Measurements from ENCODE around the gene CYP2W1. TPM values are rescaled to one million over a fixed set of nuclear protein-coding genes. Genes with fewer than 3 reads are reported as not detected.

Gene CYP2W1
- total RNA-seq, 1 donor from 2014 or later = not detected

DNA sequence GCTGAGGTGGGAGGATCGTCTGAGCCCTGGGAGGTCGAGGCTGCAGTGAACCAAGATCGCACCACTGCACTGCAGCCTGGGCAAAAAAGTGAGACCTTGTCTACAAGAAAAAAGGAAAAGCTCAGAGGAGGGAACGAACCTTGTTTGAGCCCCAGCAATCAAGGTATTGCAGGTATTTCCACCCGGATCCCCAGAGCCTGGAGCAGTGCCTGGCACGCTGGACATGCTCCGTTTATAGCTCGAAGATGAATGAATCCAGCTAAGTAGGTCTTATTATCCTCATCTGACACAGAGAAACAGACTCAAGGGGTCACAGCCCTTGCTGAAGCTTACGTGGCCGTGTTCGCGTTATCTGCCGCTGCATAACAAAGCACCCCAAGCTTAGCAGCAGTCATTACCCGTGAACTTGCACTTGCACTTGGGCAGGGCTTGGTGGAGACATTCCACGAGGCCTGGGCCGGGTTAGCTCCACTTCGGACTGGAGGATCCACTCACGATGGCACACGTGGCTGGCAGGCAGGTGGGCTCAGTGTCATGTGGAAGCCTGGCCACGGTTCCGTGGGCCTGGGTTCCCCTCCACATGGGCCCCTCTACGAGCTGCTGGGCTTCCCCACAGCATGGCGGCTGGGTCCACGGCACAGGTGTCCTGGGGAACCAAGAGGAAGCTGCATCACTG lies 4.4 kb upstream of the CYP2W1 start:
- no peak overlapping the region for H3K27ac ChIP-seq (ENCODE audit: low read depth, low read length)
- H3K4me3 Mint-ChIP-seq (ENCODE audit: unreplicated experiment) = no peak overlapping the region
- H3K27me3 ChIP-seq (ENCODE audit: insufficient read depth, low read length) = no peaks in the 10 kb centered on the region
- no peaks in the 10 kb centered on the region for H3K27me3 Mint-ChIP-seq (ENCODE audit: low read depth, unreplicated experiment)
- no peak overlapping the region for H3K9ac ChIP-seq (ENCODE audit: low read length)
- H3K4me1 ChIP-seq (ENCODE audit: insufficient read depth, low read length) = peaks cover 8% of the 10 kb centered on the region
- H3K27ac Mint-ChIP-seq (ENCODE audit: unreplicated experiment) = no peak overlapping the region
- no peak overlapping the region for H3K4me3 ChIP-seq (ENCODE audit: insufficient read depth, low read depth, low read length)
- H3K9me3 Mint-ChIP-seq (ENCODE audit: unreplicated experiment) = no peaks in the 10 kb centered on the region
- peaks cover 18% of the 10 kb centered on the region for H3K79me2 ChIP-seq (ENCODE audit: insufficient read depth, low read length)
- FAIRE-seq (no peak), DNase-seq (ENCODE audit: low read depth) (no peak)
- H3K36me3 ChIP-seq (ENCODE audit: insufficient read depth, low read length) = no peaks in the 10 kb centered on the region
- H2AFZ ChIP-seq (ENCODE audit: low read depth, low read length) = no peak overlapping the region
- H4K20me1 ChIP-seq (ENCODE audit: insufficient read depth, low read length) = peaks cover 11% of the 10 kb centered on the region
- H3K36me3 Mint-ChIP-seq (ENCODE audit: low read depth, unreplicated experiment) = no peaks in the 10 kb centered on the region
- H3K9me3 ChIP-seq (ENCODE audit: insufficient read depth, low read depth, low read length) = no peaks in the 10 kb centered on the region
- no peak for TF ChIP-seq EZH2 (IDR thresholded peaks at IDR 0.05; ENCODE audit: insufficient read depth, low read length)
- TF ChIP-seq, protein P1, sequence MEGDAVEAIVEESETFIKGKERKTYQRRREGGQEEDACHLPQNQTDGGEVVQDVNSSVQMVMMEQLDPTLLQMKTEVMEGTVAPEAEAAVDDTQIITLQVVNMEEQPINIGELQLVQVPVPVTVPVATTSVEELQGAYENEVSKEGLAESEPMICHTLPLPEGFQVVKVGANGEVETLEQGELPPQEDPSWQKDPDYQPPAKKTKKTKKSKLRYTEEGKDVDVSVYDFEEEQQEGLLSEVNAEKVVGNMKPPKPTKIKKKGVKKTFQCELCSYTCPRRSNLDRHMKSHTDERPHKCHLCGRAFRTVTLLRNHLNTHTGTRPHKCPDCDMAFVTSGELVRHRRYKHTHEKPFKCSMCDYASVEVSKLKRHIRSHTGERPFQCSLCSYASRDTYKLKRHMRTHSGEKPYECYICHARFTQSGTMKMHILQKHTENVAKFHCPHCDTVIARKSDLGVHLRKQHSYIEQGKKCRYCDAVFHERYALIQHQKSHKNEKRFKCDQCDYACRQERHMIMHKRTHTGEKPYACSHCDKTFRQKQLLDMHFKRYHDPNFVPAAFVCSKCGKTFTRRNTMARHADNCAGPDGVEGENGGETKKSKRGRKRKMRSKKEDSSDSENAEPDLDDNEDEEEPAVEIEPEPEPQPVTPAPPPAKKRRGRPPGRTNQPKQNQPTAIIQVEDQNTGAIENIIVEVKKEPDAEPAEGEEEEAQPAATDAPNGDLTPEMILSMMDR (IDR thresholded peaks at IDR 0.05; ENCODE audit: insufficient read depth, low read depth, low read length) = no peak
- no peak overlapping the region for H3K4me2 ChIP-seq (ENCODE audit: low read length)
- peaks cover 8% of the 10 kb centered on the region for H3K4me1 Mint-ChIP-seq (ENCODE audit: low read depth, unreplicated experiment)

DNA sequence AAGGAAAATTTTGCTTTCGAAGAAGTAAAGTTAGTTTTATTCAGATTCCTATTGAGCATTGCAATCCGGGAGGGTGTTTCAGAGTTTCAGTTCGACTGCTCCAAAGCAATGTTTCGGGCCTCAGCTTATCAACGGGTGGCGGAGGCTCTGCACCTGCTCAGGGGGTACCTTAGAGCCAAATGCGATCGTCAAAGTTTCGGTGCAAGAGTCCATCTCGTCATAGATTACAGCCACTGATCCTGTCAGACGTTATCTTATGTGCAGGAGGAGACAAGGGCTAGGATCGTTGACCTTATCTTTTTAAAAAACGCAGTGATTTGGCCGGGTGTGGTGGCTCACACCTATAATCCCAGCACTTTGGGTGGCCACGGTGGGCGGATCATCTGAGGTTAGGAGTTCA lies 3.8 kb upstream of the CYP2W1 start:
- H2AFZ ChIP-seq (ENCODE audit: low read depth, low read length) = no peak overlapping the region
- H3K36me3 Mint-ChIP-seq (ENCODE audit: low read depth, unreplicated experiment) = no peaks in the 10 kb centered on the region
- no peaks in the 10 kb centered on the region for H3K36me3 ChIP-seq (ENCODE audit: insufficient read depth, low read length)
- H3K4me3 Mint-ChIP-seq (ENCODE audit: unreplicated experiment) = no peak overlapping the region
- H3K27me3 Mint-ChIP-seq (ENCODE audit: low read depth, unreplicated experiment) = no peaks in the 10 kb centered on the region
- H3K27ac Mint-ChIP-seq (ENCODE audit: unreplicated experiment) = no peak overlapping the region
- H3K79me2 ChIP-seq (ENCODE audit: insufficient read depth, low read length) = peaks cover 12% of the 10 kb centered on the region
- H3K4me1 Mint-ChIP-seq (ENCODE audit: low read depth, unreplicated experiment) = peaks cover 8% of the 10 kb centered on the region
- peaks cover 8% of the 10 kb centered on the region for H4K20me1 ChIP-seq (ENCODE audit: insufficient read depth, low read length)
- no peak for DNase-seq (ENCODE audit: low read depth)
- no peak for FAIRE-seq
- TF ChIP-seq EZH2 (IDR thresholded peaks at IDR 0.05; ENCODE audit: insufficient read depth, low read length) = no peak
- TF ChIP-seq, protein P1 (IDR thresholded peaks at IDR 0.05; ENCODE audit: insufficient read depth, low read depth, low read length) = no peak
- H3K9me3 ChIP-seq (ENCODE audit: insufficient read depth, low read depth, low read length) = no peaks in the 10 kb centered on the region
- no peak overlapping the region for H3K9ac ChIP-seq (ENCODE audit: low read length)
- no peaks in the 10 kb centered on the region for H3K9me3 Mint-ChIP-seq (ENCODE audit: unreplicated experiment)
- no peak overlapping the region for H3K27ac ChIP-seq (ENCODE audit: low read depth, low read length)
- no peak overlapping the region for H3K4me2 ChIP-seq (ENCODE audit: low read length)
- H3K27me3 ChIP-seq (ENCODE audit: insufficient read depth, low read length) = no peaks in the 10 kb centered on the region
- peaks cover 7% of the 10 kb centered on the region for H3K4me1 ChIP-seq (ENCODE audit: insufficient read depth, low read length)
- no peak overlapping the region for H3K4me3 ChIP-seq (ENCODE audit: insufficient read depth, low read depth, low read length)

DNA sequence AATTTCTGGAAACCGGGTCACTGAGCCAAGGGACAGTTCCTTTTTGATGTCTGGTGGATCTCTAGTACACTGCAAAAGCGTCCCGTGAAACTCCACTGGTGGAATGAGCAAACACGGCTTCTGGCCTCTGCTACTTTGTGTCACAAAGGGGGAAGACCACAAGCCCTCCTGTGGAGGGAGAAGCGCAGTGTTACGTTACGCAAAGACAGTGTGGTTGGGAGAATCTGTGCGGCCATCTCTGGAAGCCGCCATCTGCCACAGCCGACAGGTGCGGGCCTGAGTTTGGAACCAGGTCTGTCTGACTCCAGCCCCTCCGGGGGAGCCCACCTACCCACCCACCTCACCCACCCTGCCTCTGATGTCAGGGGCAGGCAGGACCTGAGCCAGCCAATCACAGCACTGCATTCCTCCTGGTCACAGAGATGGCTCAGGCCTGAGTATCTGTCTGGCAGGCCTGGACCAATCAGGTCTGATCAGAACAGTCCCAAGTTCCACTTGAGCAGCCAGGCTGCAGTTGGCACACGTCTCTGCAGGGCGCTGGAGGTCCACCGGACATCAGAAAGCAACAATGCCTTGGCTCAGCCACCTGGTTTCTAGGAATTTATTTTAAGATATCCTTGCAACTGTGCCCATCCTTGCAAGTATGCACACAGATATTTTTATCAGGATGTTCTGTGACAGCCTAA lies 3.0 kb upstream of the CYP2W1 start:
- Histone ChIP-seq H4K20me1 (ENCODE audit: insufficient read depth, low read length) (no peaks in the 10 kb centered on the region), H3K4me2 (ENCODE audit: low read length) (no peak overlapping the region), H3K36me3 (ENCODE audit: insufficient read depth, low read length) (no peaks in the 10 kb centered on the region), H3K4me1 (ENCODE audit: insufficient read depth, low read length) (peaks cover 2% of the 10 kb centered on the region), H3K79me2 (ENCODE audit: insufficient read depth, low read length) (peaks cover 4% of the 10 kb centered on the region), H3K9ac (ENCODE audit: low read length) (no peak overlapping the region), H3K9me3 (ENCODE audit: insufficient read depth, low read depth, low read length) (no peaks in the 10 kb centered on the region), H3K4me3 (ENCODE audit: insufficient read depth, low read depth, low read length) (no peak overlapping the region), H3K27me3 (ENCODE audit: insufficient read depth, low read length) (no peaks in the 10 kb centered on the region), H3K27ac (ENCODE audit: low read depth, low read length) (no peak overlapping the region), H2AFZ (ENCODE audit: low read depth, low read length) (no peak overlapping the region)
- H3K9me3 Mint-ChIP-seq (ENCODE audit: unreplicated experiment) = no peaks in the 10 kb centered on the region
- H3K4me1 Mint-ChIP-seq (ENCODE audit: low read depth, unreplicated experiment) = peaks cover 8% of the 10 kb centered on the region
- FAIRE-seq (no peak), DNase-seq (ENCODE audit: low read depth) (no peak)
- no peak overlapping the region for H3K4me3 Mint-ChIP-seq (ENCODE audit: unreplicated experiment)
- TF ChIP-seq EZH2 (IDR thresholded peaks at IDR 0.05; ENCODE audit: insufficient read depth, low read length) = no peak
- TF ChIP-seq, protein P1 (IDR thresholded peaks at IDR 0.05; ENCODE audit: insufficient read depth, low read depth, low read length) = no peak
- no peak overlapping the region for H3K27ac Mint-ChIP-seq (ENCODE audit: unreplicated experiment)
- H3K27me3 Mint-ChIP-seq (ENCODE audit: low read depth, unreplicated experiment) = no peaks in the 10 kb centered on the region
- no peaks in the 10 kb centered on the region for H3K36me3 Mint-ChIP-seq (ENCODE audit: low read depth, unreplicated experiment)
